GM18870 (cell line): ENCODE measurements around the gene ZNF41.

Source experiments
- ATAC-seq: cut with Tn5 transposase; IDR thresholded peaks from one replicate; pipeline ENCODE4 v1.9.1; 2021; ENCODE audit warnings: moderate library complexity; ENCODE audit not compliant: unreplicated experiment

The ZNF41 gene

GRCh38 chrX:47413179-47413594 lies 69.8 kb downstream of the ZNF41 start:
- no peak for ATAC-seq
